Astrocyte of the spinal cord (primary cell): ENCODE results near the gene CUL1.

Source experiments
- DNase-seq: peaks from one replicate; pipeline ENCODE4 v3.0.0; 2011; ENCODE audit warnings: low read depth, low spot score
- H3K4me3 ChIP-seq: 2 replicates; pipeline ENCODE4 v1.5.1; 2011; ENCODE audit warnings: low read depth, mild to moderate bottlenecking, low read length, moderate library complexity
- CTCF ChIP-seq: IDR thresholded peaks from 2 replicates; pipeline ENCODE4 v1.5.1; 2012; ENCODE audit warnings: low read depth, mild to moderate bottlenecking, low read length, inconsistent platforms
- in situ Hi-C: cut with HindIII; loops from 2 replicates; pipeline ENCODE4 v1.10.0; 2017; ENCODE audit warnings: low sequenced_read_pairs

The CUL1 gene

GRCh38 chr7:148750442-148751355, 52.0 kb downstream of the CUL1 start:
- in situ Hi-C loops: no loop called here
- no peak overlapping the region for H3K4me3 ChIP-seq
- no peak for TF ChIP-seq CTCF
- no peak for DNase-seq

GRCh38 chr7:148753224-148753623, 54.5 kb downstream of the CUL1 start:
- no peak for TF ChIP-seq CTCF
- H3K4me3 ChIP-seq: no peak overlapping the region
- no peak for DNase-seq
- in situ Hi-C loops: no loop called here

DNA sequence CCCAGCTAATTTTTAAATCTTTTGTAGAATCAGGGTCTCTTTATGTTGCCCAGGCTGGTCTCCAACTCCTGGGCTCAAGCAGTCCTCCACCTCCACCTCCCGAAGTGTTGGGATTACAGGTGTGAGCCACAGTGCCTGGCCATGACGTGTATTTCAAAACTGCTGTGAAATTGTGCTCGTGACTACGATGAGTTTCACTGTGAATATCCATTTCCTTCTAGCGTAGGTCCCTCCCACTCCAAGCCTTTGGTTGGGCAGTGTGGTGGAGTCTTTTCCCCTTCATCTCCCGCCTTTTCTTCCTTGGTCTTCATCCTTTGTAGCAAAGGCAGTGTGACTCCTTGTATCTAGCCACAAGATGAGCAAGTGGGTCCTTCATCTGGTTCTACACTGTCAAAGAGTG, 56.2 kb downstream of the CUL1 start:
- no peak for DNase-seq
- H3K4me3 ChIP-seq: no peak overlapping the region
- TF ChIP-seq CTCF: no peak
- in situ Hi-C loops: no loop called here

- no peak for DNase-seq
- TF ChIP-seq CTCF: no peak
- H3K4me3 ChIP-seq: no peak overlapping the region
- in situ Hi-C loops: no loop called here
These were observed 63.0 kb downstream of the CUL1 start for GRCh38 chr7:148761499-148762278.

DNA sequence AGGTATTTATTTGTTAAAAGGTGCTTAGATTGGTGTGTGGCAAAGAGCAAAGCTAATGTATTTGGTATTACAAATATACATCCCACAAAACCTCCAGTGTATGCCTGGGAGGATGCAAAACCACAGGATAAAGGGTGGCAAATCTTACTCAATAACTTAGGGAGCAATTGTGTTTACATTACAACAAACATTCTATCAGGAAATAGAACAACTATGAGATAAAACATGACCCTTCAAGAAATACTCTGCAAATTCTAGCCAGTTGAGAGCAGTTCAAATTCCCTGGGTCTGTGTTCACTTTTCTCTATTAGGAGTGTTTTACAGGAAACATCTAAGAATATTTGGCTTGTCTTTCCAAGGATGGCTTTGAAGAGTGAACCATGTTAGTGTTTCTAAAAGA, 64.9 kb downstream of the CUL1 start:
- H3K4me3 ChIP-seq: no peak overlapping the region
- in situ Hi-C loops: no loop called here
- TF ChIP-seq CTCF: no peak
- no peak for DNase-seq

DNA sequence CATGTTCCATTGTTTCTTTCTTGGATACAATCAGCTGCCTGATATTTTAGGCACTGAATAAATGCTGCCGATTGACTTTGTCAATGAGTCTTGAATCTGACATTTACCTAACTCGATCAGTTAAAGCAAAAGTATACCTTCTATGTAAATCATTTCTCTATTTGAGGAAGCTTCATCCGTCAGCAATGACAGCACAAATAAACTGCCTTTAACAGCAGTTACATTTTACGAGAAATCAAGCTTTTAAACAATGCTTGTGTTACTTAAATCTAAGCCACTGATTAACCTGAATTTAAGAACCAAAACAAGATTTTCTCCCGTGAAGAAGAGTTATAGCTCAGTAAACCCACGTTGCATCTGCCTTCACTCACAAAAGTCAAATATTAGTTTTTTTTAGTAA, 71.3 kb downstream of the CUL1 start:
- no peak overlapping the region for H3K4me3 ChIP-seq
- DNase-seq: no peak
- no peak for TF ChIP-seq CTCF
- in situ Hi-C loops: no loop called here
